ENCODE data around the gene C1orf122. TPM values are rescaled to one million over a fixed set of nuclear protein-coding genes. Genes with fewer than 3 reads are reported as not detected.

Gene C1orf122
- total RNA-seq, 1 donor = 11.6 TPM

- no peak overlapping the region for H3K4me3 ChIP-seq (ENCODE audit: insufficient read depth, low read length)
- no peak for TF ChIP-seq CTCF (IDR thresholded peaks at IDR 0.05; ENCODE audit: extremely low read depth, low read depth, low read length)
- H3K4me1 ChIP-seq (ENCODE audit: insufficient read depth, low read length) = no peaks in the 10 kb centered on the region
- no peak overlapping the region for H3K27ac ChIP-seq (ENCODE audit: low read depth, low read length)
- H3K79me2 ChIP-seq (ENCODE audit: insufficient read depth, low read length) = peaks cover 83% of the 10 kb centered on the region
- H2AFZ ChIP-seq (ENCODE audit: low read length) = no peak overlapping the region
- peaks cover 19% of the 10 kb centered on the region for H4K20me1 ChIP-seq (ENCODE audit: insufficient read depth, low read length)
- H3K27me3 ChIP-seq (ENCODE audit: insufficient read depth, low read length) = no peaks in the 10 kb centered on the region
- H3K4me2 ChIP-seq (ENCODE audit: insufficient read depth, low read length) = no peak overlapping the region
- H3K9me3 ChIP-seq (ENCODE audit: low read depth, low read length) = no peaks in the 10 kb centered on the region
- DNase-seq (ENCODE audit: insufficient read length, low spot score, missing footprints) = no peak
- H3K36me3 ChIP-seq (ENCODE audit: insufficient read depth, low read length) = peaks cover 11% of the 10 kb centered on the region
These were observed 37.6 kb downstream of the C1orf122 start for GRCh38 chr1:37845049-37845646.

GRCh38 chr1:37845786-37846185, 38.2 kb downstream of the C1orf122 start:
- TF ChIP-seq CTCF (IDR thresholded peaks at IDR 0.05; ENCODE audit: extremely low read depth, low read depth, low read length) = no peak
- H3K79me2 ChIP-seq (ENCODE audit: insufficient read depth, low read length) = peaks cover 90% of the 10 kb centered on the region

GRCh38 chr1:37846647-37847339, 39.2 kb downstream of the C1orf122 start:
- Histone ChIP-seq H3K4me3 (ENCODE audit: insufficient read depth, low read length) (no peak overlapping the region), H3K27me3 (ENCODE audit: insufficient read depth, low read length) (no peaks in the 10 kb centered on the region), H2AFZ (ENCODE audit: low read length) (no peak overlapping the region), H3K36me3 (ENCODE audit: insufficient read depth, low read length) (peaks cover 11% of the 10 kb centered on the region), H3K4me1 (ENCODE audit: insufficient read depth, low read length) (no peaks in the 10 kb centered on the region), H3K4me2 (ENCODE audit: insufficient read depth, low read length) (no peak overlapping the region), H3K9me3 (ENCODE audit: low read depth, low read length) (no peaks in the 10 kb centered on the region), H3K79me2 (ENCODE audit: insufficient read depth, low read length) (peaks cover 91% of the 10 kb centered on the region), H3K27ac (ENCODE audit: low read depth, low read length) (no peak overlapping the region), H4K20me1 (ENCODE audit: insufficient read depth, low read length) (peaks cover 21% of the 10 kb centered on the region)
- TF ChIP-seq CTCF (IDR thresholded peaks at IDR 0.05; ENCODE audit: extremely low read depth, low read depth, low read length) = no peak
- DNase-seq (ENCODE audit: insufficient read length, low spot score, missing footprints) = no peak

More at GRCh38 chr1:37845786-37846185, 38.2 kb downstream of the C1orf122 start:
- Histone ChIP-seq H3K27ac (ENCODE audit: low read depth, low read length) (no peak overlapping the region), H3K9me3 (ENCODE audit: low read depth, low read length) (no peaks in the 10 kb centered on the region), H3K27me3 (ENCODE audit: insufficient read depth, low read length) (no peaks in the 10 kb centered on the region), H3K4me3 (ENCODE audit: insufficient read depth, low read length) (no peak overlapping the region), H3K4me2 (ENCODE audit: insufficient read depth, low read length) (no peak overlapping the region), H4K20me1 (ENCODE audit: insufficient read depth, low read length) (peaks cover 21% of the 10 kb centered on the region), H3K36me3 (ENCODE audit: insufficient read depth, low read length) (peaks cover 11% of the 10 kb centered on the region), H2AFZ (ENCODE audit: low read length) (no peak overlapping the region), H3K4me1 (ENCODE audit: insufficient read depth, low read length) (no peaks in the 10 kb centered on the region)
- DNase-seq (ENCODE audit: insufficient read length, low spot score, missing footprints) = no peak

- Histone ChIP-seq H3K27me3 (ENCODE audit: insufficient read depth, low read length) (no peaks in the 10 kb centered on the region), H3K36me3 (ENCODE audit: insufficient read depth, low read length) (peaks cover 16% of the 10 kb centered on the region), H3K9me3 (ENCODE audit: low read depth, low read length) (no peaks in the 10 kb centered on the region), H3K4me1 (ENCODE audit: insufficient read depth, low read length) (no peaks in the 10 kb centered on the region), H3K79me2 (ENCODE audit: insufficient read depth, low read length) (peaks cover 96% of the 10 kb centered on the region), H4K20me1 (ENCODE audit: insufficient read depth, low read length) (peaks cover 30% of the 10 kb centered on the region), H3K4me2 (ENCODE audit: insufficient read depth, low read length) (no peak overlapping the region), H2AFZ (ENCODE audit: low read length) (no peak overlapping the region), H3K4me3 (ENCODE audit: insufficient read depth, low read length) (no peak overlapping the region), H3K27ac (ENCODE audit: low read depth, low read length) (no peak overlapping the region)
- no peak for TF ChIP-seq CTCF (IDR thresholded peaks at IDR 0.05; ENCODE audit: extremely low read depth, low read depth, low read length)
- DNase-seq (ENCODE audit: insufficient read length, low spot score, missing footprints) = no peak
These were observed 41.9 kb downstream of the C1orf122 start for GRCh38 chr1:37849480-37849879.

All from osteoblast (primary cell).